HuH-7 (cell line): ENCODE results near the gene HOGA1.
"Not testable (repeated sequence)": the region's sequence is repeated elsewhere in the genome, so short reads cannot be mapped to it uniquely, and the experiment has no call there.

Experiments used
- DNase-seq: peaks from one replicate; pipeline ENCODE4 v3.0.0; 2011; ENCODE audit warnings: low spot score

The HOGA1 gene

DNA sequence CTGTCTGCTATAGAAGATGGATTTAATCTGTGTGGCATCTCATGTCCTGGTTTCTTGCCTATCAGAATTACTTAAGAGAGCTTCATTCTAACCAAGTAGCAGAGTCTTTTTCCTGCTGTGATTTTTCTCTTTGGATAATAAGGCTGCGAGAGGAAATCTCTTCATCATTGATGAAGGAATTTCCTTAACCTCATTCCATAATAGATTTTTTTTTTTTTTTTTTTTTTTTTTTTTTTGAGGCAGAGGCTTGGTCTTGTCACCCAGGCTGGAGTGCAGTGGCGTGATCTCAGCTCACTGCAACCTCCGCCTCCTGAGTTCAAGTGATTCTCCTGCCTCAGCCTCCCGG lies 65.2 kb downstream of the HOGA1 start:
- not testable (repeated sequence) for DNase-seq

DNA sequence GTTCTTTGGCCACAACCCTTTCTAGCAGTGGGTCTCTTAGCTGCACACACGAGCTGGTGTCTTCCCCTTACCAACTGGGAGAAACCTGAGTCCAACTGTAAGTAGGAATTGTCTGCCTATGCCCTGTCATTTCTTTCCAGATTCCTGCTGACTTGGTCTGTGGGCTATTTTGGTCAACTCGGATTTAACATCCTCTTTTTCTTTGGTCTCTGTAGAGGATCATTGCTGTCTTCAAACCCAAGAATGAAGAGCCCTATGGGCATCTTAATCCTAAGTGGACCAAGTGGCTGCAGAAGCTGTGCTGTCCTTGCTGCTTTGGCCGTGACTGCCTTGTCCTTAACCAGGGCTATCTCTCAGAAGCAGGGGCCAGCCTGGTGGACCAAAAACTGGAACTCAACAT lies 66.5 kb downstream of the HOGA1 start:
- no peak for DNase-seq

DNA sequence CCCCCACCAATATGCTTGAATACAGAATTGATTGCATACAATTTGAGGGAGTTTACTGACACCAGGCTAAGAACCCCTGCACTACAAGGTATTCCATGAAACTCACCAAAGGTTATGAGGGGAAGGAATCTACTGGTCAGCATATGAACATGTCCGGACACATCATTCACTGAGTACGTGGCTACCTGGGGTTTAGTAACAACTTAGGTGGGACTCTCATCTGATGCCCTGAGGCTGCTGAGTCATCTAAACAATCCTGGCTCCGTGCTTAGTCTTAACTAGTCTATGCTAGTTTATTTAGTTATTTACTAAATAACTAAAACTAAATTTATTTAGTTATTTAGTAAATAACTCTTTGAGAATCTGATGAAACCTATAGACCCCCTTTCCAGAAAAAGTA lies 67.6 kb downstream of the HOGA1 start:
- DNase-seq, result no peak

DNA sequence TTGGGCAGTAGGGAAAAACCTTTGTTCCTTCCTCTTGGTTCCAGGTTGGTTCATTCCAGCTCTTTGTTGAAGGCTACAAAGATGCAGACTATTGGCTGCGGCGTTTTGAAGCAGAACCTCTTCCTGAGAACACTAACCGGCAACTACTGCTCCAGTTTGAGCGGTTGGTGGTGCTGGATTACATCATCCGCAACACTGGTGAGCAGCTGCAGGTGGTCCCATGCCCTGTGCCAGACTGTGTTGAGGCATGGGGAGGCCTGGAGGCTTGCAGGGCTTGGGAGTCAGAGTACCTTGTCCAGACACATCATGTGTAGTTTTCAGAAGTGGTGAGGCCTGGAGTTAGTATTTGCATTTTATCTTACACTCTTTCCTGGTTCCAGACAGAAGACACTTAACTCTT lies 72.6 kb downstream of the HOGA1 start:
- no peak for DNase-seq

DNA sequence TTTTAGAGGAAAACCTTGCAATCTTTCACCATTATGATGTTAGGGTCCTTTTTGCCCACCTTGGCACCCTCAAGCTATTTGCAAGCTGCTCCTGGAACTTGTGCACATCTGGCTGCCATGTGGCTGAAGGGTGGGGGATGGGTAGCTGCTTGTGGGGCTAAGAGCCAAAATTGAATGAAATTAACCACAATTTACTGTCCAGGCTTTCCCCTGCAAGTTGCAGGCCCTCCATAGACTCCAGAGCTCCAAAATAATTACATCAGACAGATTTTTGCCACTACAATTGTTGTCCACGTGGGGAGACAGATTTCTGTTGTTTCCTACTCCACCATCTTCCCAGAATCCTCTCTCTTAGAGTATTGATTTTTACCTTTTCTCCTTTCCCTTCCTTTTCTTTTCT lies 75.4 kb downstream of the HOGA1 start:
- no peak for DNase-seq
